Kidney (tissue), 22 donors: ENCODE results near the gene CAPSL. TPM values are rescaled to one million over a fixed set of nuclear protein-coding genes. Genes with fewer than 3 reads are reported as not detected.
"Not testable (repeated sequence)": the region's sequence is repeated elsewhere in the genome, so short reads cannot be mapped to it uniquely, and the experiment has no call there.

Experiments used
- DNase-seq, 5 donors: peaks; one replicate each; pipeline ENCODE4 v3.0.0-alpha.2; 2013 to 2020
- FAIRE-seq: peaks from 2 replicates; lab custom pipeline; 2012; peaks lifted over from hg19 to GRCh38; lab: Jason Lieb, UNC
- H3K27ac ChIP-seq, 2 donors: one replicate each; pipeline ENCODE4 v1.7.0; 2013; ENCODE audit warnings: low read depth in 2 of 2, low read length in 2 of 2, inconsistent platforms in 1 of 2
- H3K27me3 ChIP-seq: one replicate; pipeline ENCODE4 v1.7.1; 2013; ENCODE audit warnings: low read length, inconsistent platforms; ENCODE audit not compliant: control insufficient read depth, insufficient read depth
- H3K36me3 ChIP-seq, 3 donors: one replicate each; pipeline versions ENCODE4 v1.7.0 to v1.7.1; 2013; ENCODE audit warnings: low read length in 3 of 3, control low read depth in 1 of 3, inconsistent platforms in 1 of 3; ENCODE audit not compliant: insufficient read depth in 3 of 3, control insufficient read depth in 2 of 3
- H3K4me1 ChIP-seq, 3 donors: one replicate each; pipeline versions ENCODE4 v1.7.0 to v1.7.1; 2013; ENCODE audit warnings: low read length in 3 of 3, inconsistent platforms in 1 of 3, low read depth in 1 of 3; ENCODE audit not compliant: control insufficient read depth in 2 of 3, insufficient read depth in 2 of 3
- H3K4me3 ChIP-seq, 3 donors: one replicate each; pipeline versions ENCODE4 v1.7.0 to v1.8.1; 2013; ENCODE audit warnings: low read length in 3 of 3, control low read depth in 1 of 3, inconsistent platforms in 1 of 3
- H3K9ac ChIP-seq, 3 donors: one replicate each; pipeline versions ENCODE4 v1.7.0 to v1.7.1; 2013; ENCODE audit warnings: low read length in 3 of 3, control low read depth in 1 of 3, inconsistent platforms in 1 of 3
- H3K9me3 ChIP-seq, 3 donors: one replicate each; pipeline versions ENCODE4 v1.7.0 to v1.7.1; 2013; ENCODE audit warnings: low read length in 3 of 3, control low read depth in 1 of 3, inconsistent platforms in 1 of 3; ENCODE audit not compliant: control insufficient read depth in 2 of 3, insufficient read depth in 1 of 3
- CTCF ChIP-seq: IDR thresholded peaks from 3 replicates; pipeline ENCODE4 v1.5.1; 2012; ENCODE audit warnings: mild to moderate bottlenecking, moderate library complexity, borderline replicate concordance; ENCODE audit not compliant: insufficient read depth; ENCODE audit errors: extremely low read depth
- intact Hi-C: fragments of 100-400 bp; cut with DNase I; formaldehyde crosslinking; loops from one replicate; pipeline ENCODE4 v1.11.1; 2022
- long read RNA-seq, 10 donors: library from polyadenylated mRNA in 1 of 10; unstranded in 1 of 10; transcript quantifications; one replicate each; pipeline ENCODE4 v2.0.0 and lab custom pipeline, GENCODE V29; 2021 to 2026
- polyA plus RNA-seq: library from polyadenylated mRNA; stranded (reverse); fragments of 350-450 nt; fragmentation: Illumina TruSeq; extraction: RNeasy Lipid Tissue Mini Kit (QIAGEN cat#74804); gene quantifications from one replicate; pipeline ENCODE4 v1.2.3, GENCODE V29; 2014; ENCODE audit warnings: low read depth, low replicate concordance; ENCODE audit not compliant: insufficient read depth
- total RNA-seq: library from RNA; stranded (reverse); fragmentation: NEBNext Ultra II Directional; extraction: Animal tissue kit (Norgen Biotek cat#: 25700); gene quantifications from one replicate; pipeline ENCODE4 v1.2.1, GENCODE V29; 2021
- donor health status: control.
- donor health status: control.
- donor health status: control.
- donor health status: control.
- donor health status: control.
- donor health status: DM: yes; HTN: yes; CAD: no.
- donor health status: Normal renal cell carcinoma (clear cell type).

The CAPSL gene
- 1.9 TPM for total RNA-seq
- 4.3 TPM for polyA plus RNA-seq
- long read RNA-seq, donor 1, partial matches to known transcripts = 0 of 2 reads
- long read RNA-seq, donor 1, other reads (novel, unspliced or antisense) = 0 of 2 reads
- long read RNA-seq, donor 2 = 0 reads
- long read RNA-seq, donor 3, partial matches to known transcripts = 0 of 3 reads
- long read RNA-seq, donor 3, other reads (novel, unspliced or antisense) = 0 of 3 reads
- long read RNA-seq, donor 4, partial matches to known transcripts = 0 of 4 reads
- long read RNA-seq, donor 4, other reads (novel, unspliced or antisense) = 0 of 4 reads
- long read RNA-seq, donor 5 = 0 reads
- long read RNA-seq, donor 6, transcript CAPSL-201 (5 exons, 969 nt) = major isoform, 7 of 9 reads
- long read RNA-seq, donor 6, partial matches to known transcripts = 0 of 9 reads
- long read RNA-seq, donor 6, other reads (novel, unspliced or antisense) = 0 of 9 reads
- long read RNA-seq, donor 7, partial matches to known transcripts = 0 of 1 reads
- long read RNA-seq, donor 7, other reads (novel, unspliced or antisense) = 1 of 1 reads
- long read RNA-seq, donor 8, partial matches to known transcripts = 0 of 2 reads
- long read RNA-seq, donor 8, other reads (novel, unspliced or antisense) = 0 of 2 reads
- long read RNA-seq, donor 9, partial matches to known transcripts = 0 of 3 reads
- long read RNA-seq, donor 9, other reads (novel, unspliced or antisense) = 0 of 3 reads
- long read RNA-seq, donor 10, partial matches to known transcripts = 0 of 1 reads
- long read RNA-seq, donor 10, other reads (novel, unspliced or antisense) = 0 of 1 reads

- no peak for TF ChIP-seq CTCF
- H3K4me3 ChIP-seq = peak within 1 kb of the TSS; percentile 14 to 42 (median 33)
Measured at GRCh38 chr5:35938568-35939227, at the start of gene CAPSL. TSS of gene CAPSL (minus strand) at chr5:35938622. CDS start at chr5:35921120, 17,502 bp downstream.

GRCh38 chr5:35987776-35988175 lies 49.4 kb upstream of the CAPSL start:
- H3K9me3 ChIP-seq = peaks cover 0 to under 1% (median 0%) of the 10 kb centered on the region in 3 donors
- H3K4me1 ChIP-seq = no peaks in the 10 kb centered on the region
- H3K9ac ChIP-seq = no peak overlapping the region
- DNase-seq = peak in 2 of 5 donors; percentile 33 to 41
- no peaks in the 10 kb centered on the region for H3K36me3 ChIP-seq
- H3K27me3 ChIP-seq = no peaks in the 10 kb centered on the region
- intact Hi-C loops = no loop called here
- peak overlapping the region in 1 of 3 donors; percentile 33 for H3K4me3 ChIP-seq
- no peak for FAIRE-seq
- no peak for TF ChIP-seq CTCF
- no peak overlapping the region for H3K27ac ChIP-seq

More at GRCh38 chr5:35938568-35939227, at the start of gene CAPSL:
- DNase-seq (peak in 4 of 5 donors; percentile 90 to 97 (median 95)), FAIRE-seq (peak; percentile 96)
- no peaks in the 10 kb centered on the region for H3K9me3 ChIP-seq
- intact Hi-C loops = no loop called here
- no peaks in the 10 kb centered on the region for H3K36me3 ChIP-seq
- H3K27me3 ChIP-seq = no peaks in the 10 kb centered on the region
- no peak within 1 kb of the TSS for H3K9ac ChIP-seq
- peaks cover 0 to 3% (median 0%) of the 10 kb centered on the region in 3 donors for H3K4me1 ChIP-seq
- no peak within 1 kb of the TSS for H3K27ac ChIP-seq

- Histone ChIP-seq H3K4me1 (no peaks in the 10 kb centered on the region), H3K27me3 (no peaks in the 10 kb centered on the region), H3K4me3 (no peak overlapping the region), H3K27ac (no peak overlapping the region), H3K9me3 (peaks cover 0 to 8% (median 0%) of the 10 kb centered on the region in 3 donors), H3K36me3 (no peaks in the 10 kb centered on the region), H3K9ac (no peak overlapping the region)
- no peak for DNase-seq
- TF ChIP-seq CTCF = no peak
- FAIRE-seq = no peak
- intact Hi-C loops = no loop called here
Measured at GRCh38 chr5:35979715-35980114, 41.3 kb upstream of the CAPSL start.

GRCh38 chr5:35976859-35977258 lies 38.4 kb upstream of the CAPSL start:
- H3K4me3 ChIP-seq, H3K27ac ChIP-seq, H3K4me1 ChIP-seq, H3K36me3 ChIP-seq, H3K9ac ChIP-seq, H3K9me3 ChIP-seq, H3K27me3 ChIP-seq, intact Hi-C loops, DNase-seq, FAIRE-seq: not testable (repeated sequence)
